Calu3 (cell line): ENCODE results near the gene AMOTL1. TPM values are rescaled to one million over a fixed set of nuclear protein-coding genes. Genes with fewer than 3 reads are reported as not detected.

Experiments
- BruUV-seq: library from RNA; stranded (reverse); fragments of 400-500 nt; replicated peaks from 2 replicates; lab custom pipeline; 2021; lab: Mats Ljungman, UMichigan
- CTCF ChIA-PET: fragments of 300-600 bp; sonication (Branson Sonifier 250); formaldehyde crosslinking; loops from one replicate; lab custom pipeline; 2022; ENCODE audit warnings: antibody characterized with exemption; lab: Charles Lee
- DNase-seq: peaks from one replicate; pipeline ENCODE4 v3.0.0; 2022
- H3K27ac Mint-ChIP-seq: one replicate; pipeline ENCODE4 v1.8.0; 2022; ENCODE audit warnings: mixed read lengths; ENCODE audit not compliant: unreplicated experiment
- H3K27me3 Mint-ChIP-seq: one replicate; pipeline ENCODE4 v1.8.0; 2022; ENCODE audit warnings: mixed read lengths; ENCODE audit not compliant: unreplicated experiment
- H3K36me3 Mint-ChIP-seq: one replicate; pipeline ENCODE4 v1.8.0; 2022; ENCODE audit warnings: mild to moderate bottlenecking, moderate library complexity, mixed read lengths; ENCODE audit not compliant: insufficient read depth, unreplicated experiment
- H3K4me1 Mint-ChIP-seq: one replicate; pipeline ENCODE4 v1.8.0; 2022; ENCODE audit warnings: mild to moderate bottlenecking, low read depth, mixed read lengths; ENCODE audit not compliant: unreplicated experiment
- H3K4me3 Mint-ChIP-seq: one replicate; pipeline ENCODE4 v1.8.0; 2022; ENCODE audit warnings: mild to moderate bottlenecking, low read depth, moderate library complexity, mixed read lengths; ENCODE audit not compliant: unreplicated experiment
- H3K9me3 Mint-ChIP-seq: one replicate; pipeline ENCODE4 v1.8.0; 2022; ENCODE audit warnings: low read depth, mixed read lengths; ENCODE audit not compliant: unreplicated experiment
- intact Hi-C: fragments of 100-400 bp; cut with micrococcal nuclease; formaldehyde crosslinking; loops from one replicate; pipeline ENCODE4 v1.10.0; 2022; ENCODE audit not compliant: unreplicated experiment
- total RNA-seq: library from RNA; stranded (reverse); gene quantifications from 2 replicates; pipeline ENCODE4 v1.2.3, GENCODE V29; 2022
- TF ChIP-seq, protein P1 (sequence below): fragments of 200-600 bp; IDR thresholded peaks from one replicate; pipeline ENCODE4 v1.8.0; 2022; ENCODE audit warnings: antibody characterized with exemption; ENCODE audit not compliant: unreplicated experiment

Gene AMOTL1
- total RNA-seq, 1 experiment from 2014 or later: 24.2 TPM

DNA sequence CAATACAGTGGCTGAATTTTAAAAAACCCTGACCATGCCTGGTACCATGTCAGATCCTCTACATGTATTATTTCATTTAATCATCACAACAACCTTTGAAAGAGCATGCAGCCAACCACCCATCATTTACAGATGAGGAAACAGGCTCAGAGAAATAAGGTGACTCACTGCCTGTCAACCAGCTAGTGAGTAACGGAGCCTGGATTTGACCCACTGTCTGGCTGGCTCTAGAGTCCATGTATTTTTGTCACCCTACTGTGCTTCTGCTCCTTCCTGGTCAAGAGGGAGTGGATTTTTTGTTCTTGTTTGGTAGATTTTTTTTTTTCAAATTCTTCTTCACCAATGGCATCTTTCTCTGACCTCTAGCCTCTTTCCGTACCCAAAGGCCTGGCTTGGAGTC is 127.8 kb downstream of the AMOTL1 start:
- DNase-seq: no peak
- Mint-ChIP-seq H3K4me3 (no peak overlapping the region), H3K9me3 (no peaks in the 10 kb centered on the region), H3K36me3 (no peaks in the 10 kb centered on the region), H3K4me1 (no peaks in the 10 kb centered on the region), H3K27me3 (no peaks in the 10 kb centered on the region), H3K27ac (no peak overlapping the region)
- CTCF ChIA-PET: interaction anchor here (0.7 kb wide), 1 partner anchor 124 kb away, joined by 3 read pairs; no protein-coding TSS in a partner anchor
- TF ChIP-seq, protein P1, sequence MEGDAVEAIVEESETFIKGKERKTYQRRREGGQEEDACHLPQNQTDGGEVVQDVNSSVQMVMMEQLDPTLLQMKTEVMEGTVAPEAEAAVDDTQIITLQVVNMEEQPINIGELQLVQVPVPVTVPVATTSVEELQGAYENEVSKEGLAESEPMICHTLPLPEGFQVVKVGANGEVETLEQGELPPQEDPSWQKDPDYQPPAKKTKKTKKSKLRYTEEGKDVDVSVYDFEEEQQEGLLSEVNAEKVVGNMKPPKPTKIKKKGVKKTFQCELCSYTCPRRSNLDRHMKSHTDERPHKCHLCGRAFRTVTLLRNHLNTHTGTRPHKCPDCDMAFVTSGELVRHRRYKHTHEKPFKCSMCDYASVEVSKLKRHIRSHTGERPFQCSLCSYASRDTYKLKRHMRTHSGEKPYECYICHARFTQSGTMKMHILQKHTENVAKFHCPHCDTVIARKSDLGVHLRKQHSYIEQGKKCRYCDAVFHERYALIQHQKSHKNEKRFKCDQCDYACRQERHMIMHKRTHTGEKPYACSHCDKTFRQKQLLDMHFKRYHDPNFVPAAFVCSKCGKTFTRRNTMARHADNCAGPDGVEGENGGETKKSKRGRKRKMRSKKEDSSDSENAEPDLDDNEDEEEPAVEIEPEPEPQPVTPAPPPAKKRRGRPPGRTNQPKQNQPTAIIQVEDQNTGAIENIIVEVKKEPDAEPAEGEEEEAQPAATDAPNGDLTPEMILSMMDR: no peak
- BruUV-seq: no TSS peak
- intact Hi-C loops: loop anchor here (2.0 to 10.0 kb wide), 3 partner anchors 109 to 381 kb away; partner anchors contain the start of gene C11orf97

DNA sequence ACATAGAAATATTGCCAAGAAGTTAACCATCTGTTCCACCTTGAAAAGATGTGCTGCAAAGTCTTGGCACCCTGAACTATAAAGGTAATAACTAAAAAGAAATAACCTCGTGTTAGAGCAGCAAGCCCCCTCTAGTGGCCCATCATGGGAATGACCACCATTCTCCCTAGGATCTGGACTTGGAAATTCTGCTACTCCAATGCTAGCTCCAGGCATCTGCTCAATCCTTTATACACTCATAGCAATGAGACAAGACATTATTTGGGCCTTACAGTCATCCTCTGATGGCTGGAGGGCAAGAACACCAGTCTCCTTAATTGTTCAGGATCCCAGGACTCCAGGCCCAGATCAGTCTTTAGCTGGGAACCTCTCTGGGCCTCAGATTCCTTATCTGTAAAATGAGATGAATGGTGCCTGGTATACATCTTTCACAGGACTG is 129.2 kb downstream of the AMOTL1 start:
- H3K9me3 Mint-ChIP-seq: no peaks in the 10 kb centered on the region
- H3K4me1 Mint-ChIP-seq: no peaks in the 10 kb centered on the region
- BruUV-seq: no TSS peak
- H3K36me3 Mint-ChIP-seq: no peaks in the 10 kb centered on the region
- no peak overlapping the region for H3K4me3 Mint-ChIP-seq
- no peak overlapping the region for H3K27ac Mint-ChIP-seq
- intact Hi-C loops: loop anchor here (1.0 to 10.0 kb wide), 4 partner anchors 110 to 383 kb away; partner anchors contain the start of gene C11orf97
- TF ChIP-seq, protein P1: peak; percentile 58
- peak; percentile 26 for DNase-seq
- CTCF ChIA-PET: interaction anchor here (1.6 kb wide), 1 partner anchor 274 kb away, joined by 8 read pairs; no protein-coding TSS in a partner anchor
- H3K27me3 Mint-ChIP-seq: no peaks in the 10 kb centered on the region

DNA sequence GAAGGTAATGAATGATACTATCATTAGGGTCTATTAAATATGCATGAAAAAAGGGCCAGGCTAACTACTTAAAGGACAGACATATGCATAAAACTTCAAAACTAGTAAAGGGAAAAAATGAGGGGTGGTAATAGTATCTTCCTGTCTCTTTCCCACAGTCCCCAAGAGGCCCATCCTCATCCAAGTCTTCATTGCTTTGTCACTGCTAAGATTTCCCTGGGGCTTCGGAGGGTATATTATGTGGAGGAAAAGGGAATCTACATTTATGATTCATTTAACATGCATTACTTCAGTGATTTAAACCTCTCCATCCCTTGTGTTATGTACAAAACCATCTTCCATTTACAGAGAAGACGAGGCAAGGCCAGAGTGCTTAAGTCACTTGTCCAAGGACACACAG is 139.1 kb downstream of the AMOTL1 start:
- intact Hi-C loops: no loop called here
- no peaks in the 10 kb centered on the region for H3K9me3 Mint-ChIP-seq
- no peak for DNase-seq
- TF ChIP-seq, protein P1: no peak
- H3K4me3 Mint-ChIP-seq: no peak overlapping the region
- CTCF ChIA-PET: no interaction called here
- no peaks in the 10 kb centered on the region for H3K4me1 Mint-ChIP-seq
- BruUV-seq: no TSS peak
- H3K27me3 Mint-ChIP-seq: no peaks in the 10 kb centered on the region
- H3K27ac Mint-ChIP-seq: no peak overlapping the region
- no peaks in the 10 kb centered on the region for H3K36me3 Mint-ChIP-seq

DNA sequence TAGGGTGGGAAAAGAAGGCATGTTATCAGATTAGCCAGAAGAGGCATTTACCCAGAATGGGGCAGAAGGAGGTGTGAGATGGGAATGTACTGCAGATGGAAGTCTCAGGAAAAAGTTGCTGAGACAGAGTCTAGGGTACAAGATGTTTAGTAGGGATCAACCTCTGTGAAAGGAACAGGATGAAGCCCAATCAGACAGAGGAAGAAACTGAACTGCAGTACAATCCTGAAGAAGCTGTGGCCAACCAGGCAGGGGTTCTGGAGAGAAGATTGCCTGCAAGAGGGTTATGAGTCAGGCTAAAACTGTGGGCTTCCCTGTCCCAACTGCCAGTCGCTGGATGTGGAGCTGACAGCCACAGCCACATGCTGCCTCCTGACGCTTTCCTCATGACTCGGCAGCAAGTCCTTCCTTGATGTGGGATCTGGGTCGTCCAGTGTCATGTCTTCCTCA is 141.2 kb downstream of the AMOTL1 start:
- TF ChIP-seq, protein P1: no peak
- no peak overlapping the region for H3K4me3 Mint-ChIP-seq
- H3K27me3 Mint-ChIP-seq: no peaks in the 10 kb centered on the region
- no TSS peak for BruUV-seq
- CTCF ChIA-PET: no interaction called here
- H3K9me3 Mint-ChIP-seq: no peaks in the 10 kb centered on the region
- H3K4me1 Mint-ChIP-seq: no peaks in the 10 kb centered on the region
- H3K27ac Mint-ChIP-seq: no peak overlapping the region
- H3K36me3 Mint-ChIP-seq: no peaks in the 10 kb centered on the region
- no peak for DNase-seq
- intact Hi-C loops: no loop called here
